MM.1S (cell line): ENCODE results near the gene SEC22A.

ENCODE experiments used
- DNase-seq: peaks from one replicate; pipeline ENCODE4 v3.0.0-alpha.2; 2015
- H2AFZ ChIP-seq: fragments of 300-600 bp; sonication (generic); 2 replicates; pipeline ENCODE4 v1.6.0; 2016; ENCODE audit warnings: antibody characterized with exemption, low read length
- H3F3A ChIP-seq: fragments of 300-600 bp; sonication (generic); 2 replicates; pipeline ENCODE4 v1.6.1; 2016; ENCODE audit warnings: mild to moderate bottlenecking, antibody characterized with exemption, low read length, moderate library complexity, mixed read lengths; ENCODE audit not compliant: insufficient read depth
- H3K27ac ChIP-seq: fragments of 300-600 bp; sonication (generic); 2 replicates; pipeline ENCODE4 v1.5.1; 2016; ENCODE audit warnings: mild to moderate bottlenecking, low read length
- H3K27me3 ChIP-seq: fragments of 300-600 bp; sonication (generic); replicated peaks from 2 replicates; pipeline ENCODE4 v1.6.0; 2016; ENCODE audit warnings: low read length; ENCODE audit not compliant: insufficient read depth
- H3K36me3 ChIP-seq: fragments of 300-600 bp; sonication (generic); replicated peaks from 2 replicates; pipeline ENCODE4 v1.6.1; 2016; ENCODE audit warnings: mild to moderate bottlenecking, low read length, mixed read lengths; ENCODE audit not compliant: insufficient read depth
- H3K4me1 ChIP-seq: fragments of 300-600 bp; sonication (generic); 2 replicates; pipeline ENCODE4 v1.6.1; 2016; ENCODE audit warnings: low read length, mixed read lengths
- H3K4me2 ChIP-seq: fragments of 300-600 bp; sonication (generic); 2 replicates; pipeline ENCODE4 v1.6.0; 2016; ENCODE audit warnings: low read depth, low read length
- H3K4me3 ChIP-seq: fragments of 300-600 bp; sonication (generic); 2 replicates; pipeline ENCODE4 v1.5.1; 2016; ENCODE audit warnings: low read length, mixed read lengths
- H3K79me2 ChIP-seq: fragments of 300-600 bp; sonication (generic); 2 replicates; pipeline ENCODE4 v1.6.1; 2016; ENCODE audit warnings: mixed run types, low read length, mixed read lengths
- H3K9ac ChIP-seq: fragments of 300-600 bp; sonication (generic); 2 replicates; pipeline ENCODE4 v1.6.1; 2016; ENCODE audit warnings: low read length, mixed read lengths
- H3K9me2 ChIP-seq: fragments of 300-600 bp; sonication (generic); replicated peaks from 2 replicates; pipeline ENCODE4 v1.6.1; 2016; ENCODE audit warnings: mild to moderate bottlenecking, low read length, mixed read lengths; ENCODE audit not compliant: insufficient read depth
- H3K9me3 ChIP-seq: fragments of 300-600 bp; sonication (generic); replicated peaks from 2 replicates; pipeline ENCODE4 v1.6.1; 2016; ENCODE audit warnings: mild to moderate bottlenecking, low read length, mixed read lengths; ENCODE audit not compliant: insufficient read depth
- H4K20me1 ChIP-seq: fragments of 300-600 bp; sonication (generic); 2 replicates; pipeline ENCODE4 v1.6.1; 2016; ENCODE audit warnings: mild to moderate bottlenecking, low read length, moderate library complexity, mixed read lengths; ENCODE audit not compliant: insufficient read depth
- EZH2 ChIP-seq: fragments of 300-600 bp; sonication (generic); optimal IDR thresholded peaks from 2 replicates; pipeline ENCODE3; 2017; ENCODE audit warnings: low read depth, mild to moderate bottlenecking, antibody characterized with exemption, low read length, mixed read lengths
- EZH2phosphoT487 ChIP-seq: fragments of 300-600 bp; sonication (generic); IDR thresholded peaks from 2 replicates; pipeline ENCODE4 v1.6.1; 2018; ENCODE audit warnings: antibody characterized with exemption, low read length
- TF ChIP-seq, protein P1 (sequence below): fragments of 300-600 bp; sonication (generic); IDR thresholded peaks from 2 replicates; pipeline ENCODE4 v1.5.1; 2016; ENCODE audit warnings: antibody characterized with exemption, low read length, mixed read lengths

SEC22A gene

DNA sequence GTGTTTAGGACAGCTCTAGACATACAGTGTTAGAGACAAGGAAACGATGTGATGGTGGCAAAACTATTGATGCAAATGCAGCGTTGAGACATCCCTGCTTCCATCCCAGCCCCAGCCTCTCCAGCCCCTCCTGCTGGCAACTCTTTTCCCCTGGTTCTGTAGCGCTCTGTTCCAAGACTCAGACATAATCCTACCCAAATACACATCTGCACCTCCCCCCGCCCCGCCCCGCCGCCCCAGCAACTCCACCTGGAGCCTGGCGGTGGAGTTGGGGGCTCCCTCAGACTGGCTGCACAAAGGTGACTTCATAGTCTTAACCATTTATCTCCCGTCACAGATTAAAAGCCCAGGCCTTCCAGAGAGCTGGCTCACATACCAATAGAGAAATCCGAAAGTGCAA, 7.2 kb upstream of the SEC22A start:
- Histone ChIP-seq H3K36me3 (no peaks in the 10 kb centered on the region), H3K9ac (no peak overlapping the region), H3K4me1 (no peaks in the 10 kb centered on the region), H3K27ac (no peak overlapping the region), H3F3A (no peaks in the 10 kb centered on the region), H3K4me3 (no peak overlapping the region), H3K4me2 (no peak overlapping the region), H3K9me3 (no peaks in the 10 kb centered on the region), H2AFZ (no peak overlapping the region), H3K79me2 (no peaks in the 10 kb centered on the region), H3K27me3 (no peaks in the 10 kb centered on the region), H4K20me1 (no peaks in the 10 kb centered on the region), H3K9me2 (no peaks in the 10 kb centered on the region)
- no peak for DNase-seq
- TF ChIP-seq, protein P1, sequence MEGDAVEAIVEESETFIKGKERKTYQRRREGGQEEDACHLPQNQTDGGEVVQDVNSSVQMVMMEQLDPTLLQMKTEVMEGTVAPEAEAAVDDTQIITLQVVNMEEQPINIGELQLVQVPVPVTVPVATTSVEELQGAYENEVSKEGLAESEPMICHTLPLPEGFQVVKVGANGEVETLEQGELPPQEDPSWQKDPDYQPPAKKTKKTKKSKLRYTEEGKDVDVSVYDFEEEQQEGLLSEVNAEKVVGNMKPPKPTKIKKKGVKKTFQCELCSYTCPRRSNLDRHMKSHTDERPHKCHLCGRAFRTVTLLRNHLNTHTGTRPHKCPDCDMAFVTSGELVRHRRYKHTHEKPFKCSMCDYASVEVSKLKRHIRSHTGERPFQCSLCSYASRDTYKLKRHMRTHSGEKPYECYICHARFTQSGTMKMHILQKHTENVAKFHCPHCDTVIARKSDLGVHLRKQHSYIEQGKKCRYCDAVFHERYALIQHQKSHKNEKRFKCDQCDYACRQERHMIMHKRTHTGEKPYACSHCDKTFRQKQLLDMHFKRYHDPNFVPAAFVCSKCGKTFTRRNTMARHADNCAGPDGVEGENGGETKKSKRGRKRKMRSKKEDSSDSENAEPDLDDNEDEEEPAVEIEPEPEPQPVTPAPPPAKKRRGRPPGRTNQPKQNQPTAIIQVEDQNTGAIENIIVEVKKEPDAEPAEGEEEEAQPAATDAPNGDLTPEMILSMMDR: no peak
- no peak for TF ChIP-seq EZH2phosphoT487
- no peak for TF ChIP-seq EZH2

DNA sequence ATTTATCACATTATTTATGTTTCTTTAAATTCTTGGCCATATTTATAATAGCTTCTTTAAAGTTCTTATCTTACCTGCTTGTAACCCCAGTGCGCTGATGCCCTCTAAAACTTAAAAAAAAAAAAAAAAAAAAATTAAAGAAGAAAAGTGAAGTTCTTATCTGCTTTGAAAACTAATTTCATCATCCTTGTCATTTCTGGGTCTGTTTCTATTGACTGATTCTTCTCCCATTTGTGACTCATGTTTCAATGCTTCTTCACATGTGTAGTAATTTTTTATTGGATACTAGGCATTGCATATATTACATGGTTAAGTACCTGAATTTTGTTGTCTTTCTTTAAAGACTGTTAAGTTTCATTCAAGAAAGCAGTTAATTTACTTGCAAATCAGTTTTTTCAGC, 3.4 kb upstream of the SEC22A start:
- Histone ChIP-seq H3K4me3 (no peak overlapping the region), H3K27me3 (no peaks in the 10 kb centered on the region), H3K79me2 (peaks cover 15% of the 10 kb centered on the region), H3K27ac (no peak overlapping the region), H3K9ac (no peak overlapping the region), H2AFZ (no peak overlapping the region), H3K9me2 (no peaks in the 10 kb centered on the region), H3K4me2 (no peak overlapping the region), H4K20me1 (no peaks in the 10 kb centered on the region), H3K9me3 (no peaks in the 10 kb centered on the region), H3F3A (peaks cover 3% of the 10 kb centered on the region; the same call in 1 of the 2 replicates), H3K4me1 (peaks cover 11% of the 10 kb centered on the region), H3K36me3 (no peaks in the 10 kb centered on the region)
- no peak for DNase-seq
- TF ChIP-seq, protein P1: no peak
- TF ChIP-seq EZH2phosphoT487: no peak
- TF ChIP-seq EZH2: no peak

DNA sequence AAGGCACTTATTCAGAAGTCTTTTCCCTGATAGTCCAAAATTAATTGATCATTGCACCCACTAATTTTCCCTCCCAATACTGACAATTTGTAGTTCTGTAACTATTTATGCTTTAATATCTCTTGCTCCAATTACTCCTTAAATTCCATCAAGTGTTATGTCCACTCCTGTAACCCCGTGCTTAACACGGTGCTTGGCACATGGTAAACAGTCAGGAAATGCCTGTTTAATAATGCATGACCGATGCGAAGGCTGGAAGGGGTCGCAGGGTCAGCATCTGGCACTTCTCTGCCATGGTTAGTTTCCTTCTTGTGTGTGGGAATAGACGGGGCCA, 553 bp upstream of the SEC22A start:
- Histone ChIP-seq H3F3A (peaks cover 3% of the 10 kb centered on the region; the same call in 1 of the 2 replicates), H3K27ac (peak overlapping the region; percentile 73), H3K4me2 (peak overlapping the region; percentile 99), H3K4me3 (peak overlapping the region; percentile 71), H3K4me1 (peaks cover 12% of the 10 kb centered on the region), H2AFZ (peak overlapping the region; percentile 89), H3K36me3 (no peaks in the 10 kb centered on the region), H3K9me2 (no peaks in the 10 kb centered on the region), H3K9ac (peak overlapping the region; percentile 73), H4K20me1 (no peaks in the 10 kb centered on the region), H3K27me3 (no peaks in the 10 kb centered on the region), H3K9me3 (no peaks in the 10 kb centered on the region), H3K79me2 (peaks cover 35% of the 10 kb centered on the region)
- DNase-seq: peak; percentile 14
- TF ChIP-seq, protein P1: no peak
- TF ChIP-seq EZH2phosphoT487: no peak
- TF ChIP-seq EZH2: no peak
